ENCODE measurements around the gene ANKRD62. TPM values are rescaled to one million over a fixed set of nuclear protein-coding genes. Genes with fewer than 3 reads are reported as not detected.

Gene ANKRD62
- total RNA-seq = not detected in 2 replicates

DNA sequence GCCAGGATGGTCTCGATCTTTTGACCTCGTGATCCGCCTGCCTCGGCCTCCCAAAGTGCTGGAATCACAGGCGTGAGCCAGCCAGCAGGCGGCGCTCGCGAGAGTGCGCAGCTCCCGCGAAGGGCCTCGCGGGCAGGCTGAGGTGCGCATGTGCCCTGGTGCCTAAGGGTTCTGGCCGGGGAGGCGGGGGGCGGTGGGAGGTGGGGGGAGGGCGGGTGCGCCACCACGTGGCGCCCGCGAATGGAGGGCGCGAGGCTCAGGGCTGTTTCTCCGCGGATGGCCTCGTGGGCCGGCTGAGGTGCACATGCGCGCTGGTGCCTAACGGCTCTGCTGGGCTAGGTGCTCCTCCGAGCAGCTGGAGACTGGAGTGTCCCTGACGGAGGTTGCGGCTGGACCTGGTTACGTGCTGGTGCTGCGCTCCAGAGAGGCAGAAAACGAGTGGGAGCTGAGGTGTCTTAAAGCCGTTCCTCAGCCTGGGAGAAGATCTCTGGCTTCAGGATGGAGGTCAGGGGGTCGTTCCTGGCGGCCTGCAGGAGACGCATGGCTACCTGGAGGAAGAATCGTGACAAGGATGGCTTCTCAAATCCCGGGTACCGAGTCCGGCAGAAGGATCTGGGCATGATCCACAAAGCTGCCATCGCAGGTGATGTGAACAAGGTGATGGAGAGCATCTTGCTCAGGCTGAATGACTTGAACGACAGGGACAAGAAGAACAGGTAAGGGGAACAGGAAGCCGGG is at the start of gene ANKRD62:
ANKRD62 (plus strand) TSS at position 324 of the 738 bp plus-strand sequence; CDS start at position 499, 175 bp downstream.
- DNase-seq = no peak

DNA sequence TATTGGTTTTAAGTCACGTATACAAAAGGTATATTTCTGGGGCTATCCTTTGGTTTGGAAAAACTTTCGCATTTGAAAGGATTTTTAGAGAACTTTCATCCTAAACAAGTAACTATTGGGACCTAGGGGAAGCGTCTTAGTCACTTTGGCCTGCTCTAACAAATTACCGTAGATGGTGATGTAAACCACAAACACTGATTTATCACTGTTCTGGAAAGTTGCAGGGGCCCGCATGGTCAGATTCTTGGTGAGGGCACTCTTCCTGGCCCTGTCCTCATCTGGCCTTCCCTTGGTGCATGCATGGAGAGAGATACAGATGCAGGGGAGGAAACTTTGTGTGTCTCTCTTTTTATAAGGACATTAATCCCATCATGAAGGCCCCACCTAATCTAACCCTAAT is 49.1 kb upstream of the ANKRD62 start:
- DNase-seq = no peak

DNA sequence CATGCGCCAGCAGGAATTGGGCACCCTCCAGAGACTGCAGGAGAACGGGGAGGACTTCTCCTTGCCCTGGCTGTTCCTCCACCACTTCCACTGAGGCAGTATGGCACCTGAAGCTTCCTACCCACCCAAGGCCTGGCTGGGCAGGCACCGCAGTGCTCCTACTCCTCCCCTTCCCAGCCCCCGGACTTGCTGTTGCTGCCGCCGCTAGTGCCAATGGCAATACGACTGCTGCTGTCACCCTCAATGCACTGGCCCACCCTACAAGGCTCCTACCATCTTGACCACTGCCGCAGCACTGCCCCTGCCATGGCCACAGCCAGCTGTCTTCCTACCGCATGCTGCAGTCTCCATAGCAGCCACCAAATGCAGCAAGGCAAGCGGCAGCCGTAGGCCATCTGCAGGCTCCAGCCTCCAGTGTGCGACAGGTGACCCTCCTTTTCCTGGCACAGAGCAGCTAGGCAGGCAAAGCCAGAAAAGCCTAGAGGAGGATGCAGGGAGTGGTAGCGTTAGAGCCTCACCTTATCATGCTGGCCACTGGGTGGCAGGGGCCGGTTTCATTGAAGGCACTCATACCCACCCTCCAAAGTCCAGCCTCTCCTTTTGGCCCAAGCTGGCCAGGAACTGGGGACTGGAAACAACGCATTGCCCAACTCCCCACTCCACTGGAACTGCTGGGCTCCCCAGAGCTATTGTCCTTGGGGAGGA is 47.4 kb upstream of the ANKRD62 start:
- DNase-seq = no peak

DNA sequence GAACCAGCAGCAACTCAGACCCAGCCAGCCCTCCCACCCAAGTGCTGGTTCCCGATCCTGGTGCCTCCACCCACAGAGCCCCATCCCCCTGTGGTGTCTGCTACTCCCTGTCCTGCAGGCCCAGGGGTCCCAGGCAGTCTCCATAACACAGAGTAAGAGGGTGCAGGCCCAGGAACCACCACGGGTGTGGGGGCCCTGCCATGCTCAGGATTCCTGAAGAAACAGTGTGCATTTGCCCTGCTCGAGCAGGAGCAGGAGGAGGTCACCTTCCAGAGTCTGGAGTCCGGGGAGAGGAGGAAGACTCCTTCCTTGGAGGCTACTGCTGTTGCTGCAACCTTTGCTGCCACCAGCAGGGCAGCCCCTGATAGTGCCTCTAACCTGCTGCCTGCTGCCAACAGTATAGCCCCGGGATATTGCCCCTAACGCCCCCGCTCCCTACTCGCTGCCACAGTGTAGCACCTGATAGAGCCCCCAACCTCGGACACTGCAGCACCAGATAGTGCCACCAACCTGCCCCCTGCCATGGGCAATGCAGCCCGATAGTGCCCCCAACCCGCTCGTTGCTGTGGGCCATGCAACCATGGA is 46.8 kb upstream of the ANKRD62 start:
- no peak for DNase-seq

DNA sequence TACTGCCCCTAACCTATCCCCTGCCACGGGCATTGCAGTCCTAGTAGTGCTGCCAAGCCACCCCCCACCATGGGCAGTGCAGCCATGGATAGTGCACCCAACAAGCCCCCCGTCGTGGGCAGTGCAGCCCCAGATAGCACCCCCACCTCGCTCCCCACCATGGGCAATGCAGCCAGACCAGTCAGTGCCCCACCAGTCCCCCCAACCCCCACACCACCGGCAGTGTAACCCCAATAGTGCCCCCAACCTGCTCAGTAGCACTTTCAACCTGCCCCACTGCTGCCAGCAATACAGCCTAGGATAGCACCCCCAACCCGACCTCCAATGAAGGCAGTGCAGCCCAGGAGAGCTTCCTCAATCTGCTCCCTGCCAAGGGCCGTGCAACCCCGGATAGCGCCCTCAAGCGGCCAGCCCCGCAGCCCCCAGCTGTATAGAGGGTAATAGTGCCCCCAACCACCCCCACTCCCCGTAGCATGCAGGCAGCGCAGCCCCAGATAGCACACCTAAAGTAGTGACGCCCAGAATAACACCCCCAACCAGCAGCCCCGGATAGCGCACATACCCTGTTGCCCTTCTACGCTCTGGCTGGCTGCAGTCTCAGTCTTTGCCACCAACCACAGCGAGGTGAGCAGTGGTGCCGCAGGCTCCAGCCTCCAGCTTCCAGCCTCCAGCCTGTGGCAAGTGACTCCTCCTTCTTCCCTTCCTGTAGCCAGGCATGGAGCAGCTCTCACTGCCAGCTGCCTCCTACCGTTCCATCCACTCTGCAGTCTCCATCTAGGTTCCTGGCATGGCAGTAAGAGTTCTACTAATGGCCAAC is 45.4 kb upstream of the ANKRD62 start:
- no peak for DNase-seq

DNA sequence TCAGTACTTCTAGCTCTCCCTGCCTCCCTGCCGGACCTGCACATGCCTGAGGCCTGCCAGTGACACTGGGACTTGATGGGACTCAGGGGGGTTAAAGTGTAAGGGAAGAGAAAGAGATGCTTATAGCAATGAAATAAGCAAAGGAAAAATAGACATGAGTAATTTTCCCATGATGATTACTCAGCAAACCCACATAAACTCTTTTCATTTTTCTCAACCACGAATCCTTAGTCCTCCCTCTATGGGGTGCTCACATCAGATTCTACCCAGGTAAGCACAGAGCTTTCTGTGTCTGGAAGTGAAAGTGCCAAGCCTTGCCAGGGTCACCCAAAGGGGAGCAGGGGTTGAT is 44.8 kb upstream of the ANKRD62 start:
- DNase-seq = no peak

DNA sequence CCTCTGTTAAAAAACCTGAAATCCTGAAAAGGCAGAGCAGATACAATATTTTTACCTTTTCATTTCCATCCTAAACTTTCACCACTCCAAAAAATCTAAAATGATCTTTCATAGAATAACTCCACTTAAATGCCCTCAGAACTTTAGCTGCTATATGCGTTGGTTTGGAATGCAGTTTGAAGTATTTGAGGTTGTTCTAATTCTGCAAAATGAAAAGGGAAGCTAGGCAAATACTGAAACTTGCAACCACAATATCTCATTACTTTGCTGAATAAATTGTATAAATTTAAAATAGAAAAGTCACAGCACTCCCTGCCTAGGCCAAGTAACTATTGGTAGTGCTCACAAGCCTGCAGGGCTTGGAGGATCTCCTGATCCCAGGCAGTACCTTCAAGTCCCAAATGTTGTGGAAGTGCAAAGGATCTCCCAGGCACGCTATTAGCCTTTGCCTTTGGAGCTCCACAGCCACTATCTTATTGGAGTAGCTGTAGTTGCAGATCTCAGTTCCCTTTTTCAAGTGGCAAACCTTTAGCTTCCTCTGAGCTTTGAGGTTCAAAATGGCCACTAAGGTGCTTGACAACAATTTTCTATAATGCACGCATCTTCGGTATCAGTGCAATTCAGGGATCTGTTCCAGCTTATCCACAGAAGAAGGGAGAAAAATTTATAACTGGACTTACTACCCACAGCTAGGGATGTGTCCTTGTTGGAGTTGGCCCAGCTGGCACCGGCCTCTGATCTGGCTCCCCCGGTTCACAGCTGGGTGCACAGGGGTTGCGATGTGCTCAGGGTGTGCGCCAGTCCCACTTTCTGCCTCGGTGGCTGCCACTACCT is 43.4 kb upstream of the ANKRD62 start:
- no peak for DNase-seq

DNA sequence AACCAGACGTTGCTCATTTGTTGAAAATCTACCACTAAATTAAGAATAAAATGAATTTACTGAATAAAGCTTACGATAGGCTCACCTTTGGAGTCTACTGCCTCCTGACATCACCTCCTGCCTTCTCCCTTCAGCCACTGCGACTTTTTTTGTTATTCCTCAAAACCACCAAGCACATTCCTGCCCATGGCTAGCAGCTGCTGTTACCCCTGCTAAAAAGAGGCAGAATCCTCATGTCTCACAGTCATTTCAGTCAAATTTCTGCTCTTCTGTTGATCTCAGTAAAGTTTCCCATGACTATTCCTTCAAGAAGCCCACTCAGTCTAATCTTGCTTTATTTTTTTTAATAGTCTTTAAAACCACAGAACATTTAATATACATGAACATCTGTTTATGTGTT is 40.8 kb upstream of the ANKRD62 start:
- no peak for DNase-seq

DNA sequence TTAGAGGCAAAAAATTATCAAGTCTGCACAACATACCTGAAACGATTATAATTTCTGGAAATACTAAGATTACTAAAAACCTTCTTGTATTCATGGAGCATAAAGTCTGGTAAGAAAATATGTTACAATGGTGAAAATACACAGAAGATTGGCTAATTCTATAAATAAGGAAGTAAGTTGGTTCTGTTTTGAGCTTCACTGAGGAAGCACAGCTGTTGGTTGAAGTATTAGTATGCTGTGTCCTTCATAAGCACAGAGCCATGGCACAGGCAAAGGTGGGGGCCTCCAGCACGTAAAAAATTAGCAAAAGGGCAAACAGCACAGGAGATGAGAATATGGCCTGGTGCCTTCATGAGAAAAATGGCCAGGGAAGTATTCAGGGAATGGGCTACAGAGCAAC is 40.4 kb upstream of the ANKRD62 start:
- DNase-seq = no peak

DNA sequence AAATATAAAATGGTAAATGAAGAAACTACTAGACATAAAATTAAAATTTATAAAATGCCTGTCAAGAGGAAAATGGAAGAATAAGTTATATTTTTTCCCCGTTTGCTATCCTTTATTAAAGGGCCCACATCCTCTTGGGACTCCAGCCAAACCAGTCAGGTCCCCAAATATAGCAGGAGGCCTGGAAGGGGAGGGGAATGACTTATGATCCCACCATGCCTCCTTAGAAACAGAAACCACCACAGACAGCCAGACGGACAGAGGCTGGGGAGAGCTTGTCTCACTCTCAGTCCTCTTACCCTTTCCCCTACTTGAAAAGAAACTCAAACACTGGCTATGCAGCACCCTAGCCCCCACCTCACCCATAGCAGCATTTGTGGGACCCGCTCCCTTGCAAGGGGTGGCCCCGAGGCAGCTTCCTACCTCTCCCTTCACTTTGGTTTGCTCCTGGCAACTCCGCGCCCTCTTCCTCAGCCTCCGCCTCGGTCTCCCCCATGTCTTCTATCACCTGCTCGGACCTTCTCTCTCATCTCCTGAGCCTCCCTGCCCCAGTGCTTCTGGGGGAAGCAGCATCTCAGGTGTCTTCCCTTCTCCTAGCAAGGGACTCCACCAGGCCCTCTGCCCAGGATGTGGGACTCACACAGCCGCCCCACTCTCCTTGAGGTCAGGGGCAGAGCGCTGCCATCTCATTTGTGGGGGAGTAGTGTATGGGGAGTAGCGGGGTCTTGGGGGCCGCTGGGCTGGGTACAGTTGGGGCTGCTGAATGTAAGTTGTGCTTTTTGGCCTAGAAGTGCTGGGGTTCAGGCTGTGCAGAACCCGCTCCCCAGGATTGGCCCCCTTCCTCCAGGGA is 37.4 kb upstream of the ANKRD62 start:
- DNase-seq = no peak

DNA sequence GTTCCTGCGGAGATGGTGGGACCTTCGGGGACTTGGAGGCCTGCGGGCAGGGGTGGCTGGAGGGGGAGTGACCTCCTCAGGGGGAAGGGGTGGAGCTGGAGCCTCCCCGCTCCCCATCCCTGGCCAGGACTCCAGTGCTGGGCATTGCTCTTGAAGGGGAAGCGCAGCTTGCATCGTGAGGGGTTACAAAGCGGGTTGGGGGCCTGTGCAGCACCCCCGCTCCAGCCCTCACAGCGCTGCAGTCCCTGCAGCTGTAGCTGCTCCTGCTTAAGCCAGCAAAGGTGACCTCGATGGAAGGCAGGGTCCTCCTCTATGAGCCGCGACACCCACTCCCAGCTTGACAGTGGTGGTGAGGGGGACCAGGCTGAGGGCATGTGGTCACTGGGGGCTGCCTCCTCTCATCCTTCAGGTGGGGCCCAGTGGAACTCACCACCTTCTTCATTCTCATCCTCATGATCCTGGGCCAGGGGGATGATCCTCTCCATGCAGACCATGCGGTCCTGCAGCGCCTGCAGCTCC is 36.7 kb upstream of the ANKRD62 start:
- DNase-seq = no peak

DNA sequence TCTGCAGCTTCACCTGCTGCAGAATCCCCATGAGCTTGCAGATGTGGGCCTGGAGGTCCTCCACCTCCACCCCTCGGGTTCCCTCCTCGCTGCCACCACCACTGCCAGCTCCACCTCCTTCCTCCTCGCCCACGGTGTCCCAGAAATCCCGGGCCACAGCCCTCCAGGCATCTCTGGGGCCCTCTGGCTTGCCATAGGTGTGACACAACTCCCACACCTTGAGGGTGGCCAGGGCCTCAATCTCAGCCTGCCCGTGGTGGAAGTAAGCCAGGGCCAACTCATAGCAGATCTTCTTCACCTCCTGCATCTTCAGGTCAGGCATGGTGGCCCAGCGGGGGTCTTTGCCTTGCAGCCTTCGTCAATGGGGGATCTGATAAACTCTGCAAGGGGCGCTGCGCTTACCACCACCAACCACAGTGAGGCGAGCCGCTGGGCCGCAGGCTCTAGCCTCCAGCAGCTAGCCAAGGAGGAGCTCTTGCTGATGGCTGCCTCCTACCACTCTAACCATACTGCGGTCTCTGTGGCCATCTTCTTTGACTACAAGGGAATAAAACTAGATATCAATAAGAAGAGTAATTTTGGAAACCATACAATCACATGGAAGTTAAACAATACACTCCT is 36.1 kb upstream of the ANKRD62 start:
- DNase-seq = no peak

DNA sequence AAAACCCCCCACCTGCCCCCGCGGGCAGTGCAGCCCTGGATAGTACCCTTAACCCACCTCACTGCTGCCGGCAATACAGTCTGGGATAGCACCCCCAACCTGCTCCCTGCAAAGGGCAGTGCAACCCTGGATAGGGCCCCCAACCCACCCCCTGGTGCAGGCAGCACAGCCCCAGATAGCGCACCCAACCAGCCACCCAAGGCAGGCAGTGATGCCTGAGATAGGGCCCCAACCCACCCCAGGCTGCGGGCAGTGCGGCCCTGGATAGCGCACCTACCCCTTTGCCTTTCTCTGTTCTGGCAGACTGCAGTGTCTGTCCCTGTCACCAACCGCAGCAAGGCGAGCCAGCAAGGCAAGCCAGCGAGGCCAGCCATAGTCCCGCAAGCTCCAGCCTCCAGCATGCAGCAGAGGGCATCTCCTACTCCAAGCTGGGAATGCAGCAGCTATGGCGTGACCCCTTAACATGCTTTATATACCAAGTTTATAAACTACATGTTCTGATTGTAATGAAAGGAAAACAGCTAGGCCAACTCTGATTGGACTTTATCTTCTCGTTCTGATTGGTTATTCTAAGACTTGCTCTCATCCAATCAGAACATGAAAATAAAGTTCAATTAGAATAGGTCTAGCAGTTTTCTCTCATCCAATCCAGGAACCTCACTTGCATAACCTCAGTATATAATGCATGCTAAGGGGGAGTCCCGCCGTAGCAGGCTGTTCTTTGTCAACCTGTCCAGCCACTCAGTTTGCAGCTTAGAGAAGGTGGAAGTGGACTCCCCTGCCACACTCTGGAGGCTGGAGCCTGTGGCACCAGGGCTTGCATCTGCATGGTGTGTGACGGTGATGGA is 34.1 kb upstream of the ANKRD62 start:
- DNase-seq = no peak

DNA sequence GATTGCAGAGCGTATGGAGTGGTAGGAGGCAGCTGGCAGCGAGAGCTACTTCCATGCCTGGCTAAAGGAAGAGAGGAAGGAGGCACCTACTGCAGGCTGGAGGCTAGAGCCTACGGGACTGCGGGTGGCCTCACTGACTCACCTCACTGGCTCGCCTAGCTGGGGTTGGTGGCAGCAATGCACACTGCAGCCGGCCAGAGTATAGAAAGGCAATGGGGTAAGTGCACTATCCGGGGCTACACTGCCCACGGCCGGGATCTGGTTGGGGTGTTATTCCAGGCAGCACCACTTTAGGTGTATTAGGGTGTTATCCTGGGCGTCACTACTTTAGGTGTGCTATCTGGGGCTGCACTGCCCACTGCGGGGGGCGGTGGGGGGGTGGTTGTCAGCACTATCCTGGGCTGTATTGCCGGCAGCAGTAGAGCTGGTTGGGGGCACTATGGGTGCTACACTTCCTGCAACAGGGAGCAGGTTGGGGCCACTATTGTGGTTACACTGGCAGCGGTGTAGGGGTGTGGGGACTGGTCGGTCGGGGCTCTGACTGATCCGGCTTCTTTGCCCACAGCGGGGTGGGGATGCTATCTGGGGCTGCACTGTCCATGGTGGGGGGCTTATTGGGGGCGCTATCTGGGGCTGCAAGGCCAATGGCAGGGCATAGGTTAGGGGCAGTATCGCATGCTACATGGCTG is 33.3 kb upstream of the ANKRD62 start:
- no peak for DNase-seq

DNA sequence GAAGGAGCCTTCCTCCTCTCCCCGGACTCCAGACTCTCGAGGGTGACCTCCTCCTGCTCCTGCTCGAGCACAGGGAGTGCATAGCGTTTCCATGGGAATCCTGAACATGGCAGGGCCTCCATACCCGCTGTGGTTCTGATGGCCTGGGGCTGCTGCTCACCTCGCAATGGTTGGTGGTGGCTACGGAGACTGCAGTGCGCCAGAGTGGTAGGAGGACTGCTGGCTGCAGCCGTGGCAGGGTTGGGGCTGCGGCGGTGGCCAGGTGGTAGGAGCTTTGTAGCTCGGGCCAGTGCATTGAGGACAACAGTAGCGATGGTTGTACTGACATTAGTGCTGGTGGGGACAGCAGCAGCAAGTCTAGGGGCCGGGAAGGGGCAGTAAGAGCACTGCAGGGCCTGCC is 32.0 kb upstream of the ANKRD62 start:
- no peak for DNase-seq

DNA sequence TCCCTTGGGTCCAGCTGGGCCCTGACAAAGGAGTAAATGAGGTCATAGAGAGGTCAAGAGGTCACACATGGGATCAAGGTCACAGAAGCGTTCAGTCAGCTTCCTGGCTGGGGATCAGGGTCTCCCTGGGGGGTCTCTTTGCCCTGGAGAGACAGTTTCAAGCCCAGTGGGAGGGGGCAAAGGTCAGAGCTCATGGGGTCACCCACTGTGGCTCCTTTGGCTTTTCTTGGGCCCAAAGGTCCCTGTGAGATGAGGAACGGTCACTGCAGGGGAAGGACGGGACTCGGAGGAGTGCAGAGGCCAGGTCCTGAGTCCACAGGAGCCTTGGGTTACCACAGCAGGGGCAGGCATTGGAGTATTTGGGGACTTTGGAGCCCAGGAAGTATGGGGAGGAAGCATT is 30.7 kb upstream of the ANKRD62 start:
- DNase-seq = no peak

DNA sequence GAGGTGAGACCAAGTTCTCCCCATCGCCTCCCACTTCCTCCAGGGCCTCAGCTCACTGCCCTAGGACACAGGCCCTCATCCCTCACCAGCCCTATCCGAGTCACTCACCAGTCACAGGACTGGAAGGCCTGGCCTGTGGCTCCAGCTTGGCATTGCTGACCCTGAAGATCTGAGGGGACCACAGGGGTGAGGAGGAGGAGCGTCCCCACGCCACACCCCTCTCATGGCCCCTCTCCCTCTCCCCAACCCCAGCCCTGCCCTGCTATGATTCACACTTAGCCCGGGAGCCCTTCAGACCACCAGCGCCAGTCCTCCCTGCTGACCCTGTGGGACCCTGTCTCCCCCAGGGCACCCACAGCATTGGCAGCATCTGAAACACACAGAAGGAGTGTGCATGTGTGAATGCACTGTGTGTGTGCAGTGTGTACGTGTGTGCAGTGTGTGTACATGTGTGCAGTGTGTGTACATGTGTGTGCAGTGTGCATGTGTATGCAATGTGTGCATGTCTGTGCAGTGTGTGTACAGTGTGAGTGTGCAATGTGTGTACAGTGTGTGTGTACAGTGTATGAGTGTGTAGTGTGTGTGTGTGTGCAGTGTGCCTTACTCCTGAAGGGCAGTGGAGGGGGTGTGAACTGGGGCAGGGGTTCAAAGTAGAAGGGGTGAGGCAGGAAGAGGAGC is 29.4 kb upstream of the ANKRD62 start:
- no peak for DNase-seq

DNA sequence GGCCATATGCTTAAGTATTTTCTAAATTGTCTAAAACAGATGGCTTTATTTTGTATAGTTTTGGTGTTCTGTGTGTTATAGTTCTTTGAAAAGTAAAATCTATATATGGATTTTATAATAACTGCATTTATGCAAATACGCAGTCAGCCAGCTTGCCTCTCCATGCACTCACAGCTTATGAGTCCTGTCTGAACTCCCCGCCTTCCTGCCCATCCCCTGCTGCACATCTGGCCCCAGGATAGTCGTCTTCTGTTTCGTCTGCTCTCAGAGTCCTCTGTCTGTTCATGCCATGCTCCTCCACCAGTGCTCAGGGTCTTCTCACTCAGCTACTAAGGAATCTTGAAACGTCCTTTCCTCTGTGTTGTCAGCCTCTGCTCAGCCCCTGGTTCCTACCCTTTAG is 28.2 kb upstream of the ANKRD62 start:
- DNase-seq = no peak

All from dermis blood vessel endothelial cell (primary cell).